C4-2B (cell line): ENCODE results near the gene GHRL.

Experiments used
- CTCF ChIP-seq: fragments of 450-650 bp; conservative IDR thresholded peaks from 2 replicates; pipeline ENCODE4 v1.5.1; 2017; ENCODE audit warnings: mild to moderate bottlenecking
- ZFX ChIP-seq: fragments of 450-650 bp; IDR thresholded peaks from 2 replicates; pipeline ENCODE4 v1.6.1; 2017

- TF ChIP-seq CTCF (no peak), ZFX (no peak)
These were observed 9.1 kb downstream of the GHRL start for GRCh38 chr3:10283638-10284037.
